GM23338 (cell line): ENCODE data around the gene SMAD1. TPM values are rescaled to one million over a fixed set of nuclear protein-coding genes. Genes with fewer than 3 reads are reported as not detected.

Experiments used
- ATAC-seq: fragments of 200-7000 bp; cut with Tn5 transposase; 3 replicates; pipeline ENCODE4 v1.9.1; 2020
- DNase-seq: peaks from one replicate; pipeline ENCODE4 v3.0.0-alpha.2; 2015; ENCODE audit warnings: low spot score
- H2AFZ ChIP-seq: fragments of 200-600 bp; sonication (generic); 2 replicates; pipeline ENCODE4 v1.8.0; 2016; ENCODE audit warnings: antibody characterized with exemption, mild to moderate bottlenecking, moderate library complexity
- H3F3A ChIP-seq: fragments of 200-600 bp; sonication (generic); replicated peaks from 2 replicates; pipeline ENCODE4 v1.8.0; 2017; ENCODE audit warnings: antibody characterized with exemption, mixed run types, low read depth
- H3K27ac ChIP-seq: fragments of 200-600 bp; sonication (generic); 2 replicates; pipeline ENCODE4 v1.6.1; 2016; ENCODE audit warnings: low read depth
- H3K27me3 ChIP-seq: fragments of 200-600 bp; sonication (generic); 2 replicates; pipeline ENCODE4 v1.8.0; 2016; ENCODE audit warnings: mild to moderate bottlenecking, mixed run types, moderate library complexity; ENCODE audit not compliant: insufficient read depth
- H3K36me3 ChIP-seq: fragments of 200-600 bp; sonication (generic); 2 replicates; pipeline ENCODE4 v1.8.0; 2016; ENCODE audit warnings: mild to moderate bottlenecking; ENCODE audit not compliant: insufficient read depth
- H3K4me1 ChIP-seq: fragments of 200-600 bp; sonication (generic); 2 replicates; pipeline ENCODE4 v1.8.0; 2016; ENCODE audit warnings: mild to moderate bottlenecking, moderate library complexity; ENCODE audit not compliant: insufficient read depth
- H3K4me2 ChIP-seq: fragments of 200-600 bp; sonication (generic); 2 replicates; pipeline ENCODE4 v1.7.1; 2017; ENCODE audit warnings: mixed run types
- H3K4me3 ChIP-seq: fragments of 200-600 bp; sonication (generic); 2 replicates; pipeline ENCODE4 v1.6.1; 2016; ENCODE audit warnings: mixed run types
- H3K79me2 ChIP-seq: fragments of 200-600 bp; sonication (generic); replicated peaks from 2 replicates; pipeline ENCODE4 v1.8.0; 2017; ENCODE audit warnings: mild to moderate bottlenecking; ENCODE audit not compliant: insufficient read depth
- H3K9me2 ChIP-seq: fragments of 200-600 bp; sonication (generic); 2 replicates; pipeline ENCODE4 v1.8.0; 2017; ENCODE audit not compliant: insufficient read depth
- H4K20me1 ChIP-seq: fragments of 200-600 bp; sonication (generic); replicated peaks from 2 replicates; pipeline ENCODE4 v1.8.0; 2017; ENCODE audit warnings: mild to moderate bottlenecking; ENCODE audit not compliant: insufficient read depth
- H3K27ac Mint-ChIP-seq: 2 replicates; pipeline ENCODE4 v1.8.0; 2020; ENCODE audit warnings: inconsistent platforms, mild to moderate bottlenecking, moderate library complexity, mixed read lengths
- H3K27me3 Mint-ChIP-seq: 3 replicates; pipeline ENCODE4 v1.8.0; 2022; ENCODE audit warnings: low read depth, mild to moderate bottlenecking, moderate library complexity, mixed read lengths, inconsistent platforms; ENCODE audit not compliant: insufficient read depth, poor library complexity
- H3K36me3 Mint-ChIP-seq: 3 replicates; pipeline ENCODE4 v1.8.0; 2021; ENCODE audit warnings: low read depth, mild to moderate bottlenecking, inconsistent platforms, moderate library complexity, mixed read lengths
- H3K4me1 Mint-ChIP-seq: 3 replicates; pipeline ENCODE4 v1.8.0; 2020; ENCODE audit warnings: mild to moderate bottlenecking, inconsistent platforms, mixed read lengths
- H3K4me3 Mint-ChIP-seq: 3 replicates; pipeline ENCODE4 v1.8.0; 2021; ENCODE audit warnings: moderate library complexity, mild to moderate bottlenecking, inconsistent platforms, mixed read lengths
- H3K9me3 Mint-ChIP-seq: 3 replicates; pipeline ENCODE4 v1.8.0; 2020; ENCODE audit warnings: moderate library complexity, mild to moderate bottlenecking, inconsistent platforms, mixed read lengths
- EZH2phosphoT487 ChIP-seq: fragments of 200-600 bp; sonication (generic); IDR thresholded peaks from one replicate; pipeline ENCODE4 v1.8.1; 2018; ENCODE audit warnings: antibody characterized with exemption; ENCODE audit not compliant: unreplicated experiment
- STAT1 ChIP-seq: IDR thresholded peaks from one replicate; pipeline ENCODE4 v1.6.1; 2016; ENCODE audit warnings: antibody characterized with exemption; ENCODE audit not compliant: unreplicated experiment
- ZNF114 ChIP-seq: fragments of 250-450 bp; sonication (Bioruptor Pico); IDR thresholded peaks from 2 replicates; pipeline ENCODE4 v1.5.0; 2020; ENCODE audit warnings: mild to moderate bottlenecking, moderate library complexity
- ZNF462 ChIP-seq: fragments of 250-450 bp; sonication (Bioruptor Pico); IDR thresholded peaks from 2 replicates; pipeline ENCODE4 v1.5.0; 2020; ENCODE audit warnings: mild to moderate bottlenecking, moderate library complexity
- polyA plus RNA-seq: library from polyadenylated mRNA; unstranded; fragments of >200 nt; fragmentation: Nextera tagmentation; extraction: Ambion mirVana; gene quantifications from 2 replicates; pipeline ENCODE4 v1.2.1, GENCODE V29; 2016
- total RNA-seq: library from RNA; depleted of rRNA; stranded (reverse); fragments of >200 nt; shearing (Covaris generic); gene quantifications from 2 replicates; pipeline ENCODE4 v1.2.3, GENCODE V29; 2014

Gene SMAD1
- total and polyA plus RNA-seq, 2 experiments from 2014 or later = 19.8 to 33.6 TPM

GRCh38 chr4:145498430-145498829, 16.8 kb downstream of the SMAD1 start (continued):
- TF ChIP-seq ZNF462 (no peak), ZNF114 (CRISPR knock-in tag) (no peak), EZH2phosphoT487 (no peak)

- H3K27me3 ChIP-seq = no peaks in the 10 kb centered on the region
- H3K9me2 ChIP-seq = no peaks in the 10 kb centered on the region
- H2AFZ ChIP-seq = no peak overlapping the region
- H3K4me3 ChIP-seq = no peak overlapping the region
- ATAC-seq = no peak
- H3K27ac Mint-ChIP-seq = peak overlapping the region; percentile 62
- no peaks in the 10 kb centered on the region for H3K27me3 Mint-ChIP-seq
- no peaks in the 10 kb centered on the region for H3K9me3 Mint-ChIP-seq
- no peaks in the 10 kb centered on the region for H3K36me3 Mint-ChIP-seq
- no peak for DNase-seq
- no peak overlapping the region for H3K4me3 Mint-ChIP-seq
- TF ChIP-seq STAT1 = no peak
- H3K79me2 ChIP-seq = peaks cover 98% of the 10 kb centered on the region
- no peaks in the 10 kb centered on the region for H3K36me3 ChIP-seq
- H3K4me1 Mint-ChIP-seq = peaks cover 40% of the 10 kb centered on the region
- peak overlapping the region; percentile 37 for H3K4me2 ChIP-seq
- no peaks in the 10 kb centered on the region for H3F3A ChIP-seq
- H3K27ac ChIP-seq = no peak overlapping the region
- H4K20me1 ChIP-seq = 0 out of 2 replicates have a peak, but pooled peaks cover 4% of the 10 kb centered on the region
- H3K4me1 ChIP-seq = peaks cover 35% of the 10 kb centered on the region
Measured at GRCh38 chr4:145501051-145501660, 19.5 kb downstream of the SMAD1 start.
